Suprapubic skin (tissue), 4 donors: ENCODE results near the gene PLXNB2.

Experiments
- CTCF ChIP-seq, 2 donors: fragments of 200-600 bp in 1 of 2; fragments of 450-650 bp in 1 of 2; sonication (generic) in 1 of 2; IDR thresholded peaks; one replicate each; pipeline ENCODE4 v1.5.1; 2016 to 2019; ENCODE audit warnings: antibody characterized with exemption in 2 of 2, mild to moderate bottlenecking in 1 of 2, moderate library complexity in 1 of 2
- EP300 ChIP-seq: sonication (generic); formaldehyde crosslinking; IDR thresholded peaks from one replicate; pipeline ENCODE4 v1.6.1; 2017; ENCODE audit warnings: antibody characterized with exemption
- POLR2AphosphoS5 ChIP-seq, 3 donors: sonication (generic); formaldehyde crosslinking; IDR thresholded peaks; one replicate each; pipeline ENCODE4 v1.6.1; 2017; ENCODE audit warnings: antibody characterized with exemption in 3 of 3

- TF ChIP-seq EP300: no peak
- TF ChIP-seq CTCF (IDR thresholded peaks at IDR 0.05): no peak
- TF ChIP-seq POLR2AphosphoS5 (IDR thresholded peaks at IDR 0.05): no peak
These were observed 1.6 kb upstream of the PLXNB2 start for GRCh38 chr22:50308986-50309600.
